NB4 (cell line): ENCODE data around the gene KLK11.
"Not testable (repeated sequence)": the region's sequence is repeated elsewhere in the genome, so short reads cannot be mapped to it uniquely, and the experiment has no call there.

Experiments
- DNase-seq: peaks from one replicate; pipeline ENCODE4 v3.0.0; 2010; ENCODE audit warnings: low read depth
- H3K4me3 ChIP-seq: one replicate; pipeline ENCODE4 v1.5.1; 2011; ENCODE audit warnings: mild to moderate bottlenecking, low read depth, low read length, moderate library complexity
- MYC ChIP-seq: IDR thresholded peaks from 2 replicates; pipeline ENCODE4 v1.6.1; 2011; ENCODE audit warnings: low read depth, low read length
- POLR2A ChIP-seq: IDR thresholded peaks from 2 replicates; pipeline ENCODE4 v1.6.1; 2011; ENCODE audit warnings: mild to moderate bottlenecking; ENCODE audit not compliant: insufficient read length; ENCODE audit errors: extremely low read depth
- TF ChIP-seq, protein P1 (sequence below): IDR thresholded peaks from 2 replicates; pipeline ENCODE4 v1.6.1; 2011; ENCODE audit warnings: low read depth, low read length
- TF ChIP-seq, protein P2 (sequence below): IDR thresholded peaks from one replicate; pipeline ENCODE4 v1.5.1; 2012; ENCODE audit warnings: low read depth, low read length

The KLK11 gene

DNA sequence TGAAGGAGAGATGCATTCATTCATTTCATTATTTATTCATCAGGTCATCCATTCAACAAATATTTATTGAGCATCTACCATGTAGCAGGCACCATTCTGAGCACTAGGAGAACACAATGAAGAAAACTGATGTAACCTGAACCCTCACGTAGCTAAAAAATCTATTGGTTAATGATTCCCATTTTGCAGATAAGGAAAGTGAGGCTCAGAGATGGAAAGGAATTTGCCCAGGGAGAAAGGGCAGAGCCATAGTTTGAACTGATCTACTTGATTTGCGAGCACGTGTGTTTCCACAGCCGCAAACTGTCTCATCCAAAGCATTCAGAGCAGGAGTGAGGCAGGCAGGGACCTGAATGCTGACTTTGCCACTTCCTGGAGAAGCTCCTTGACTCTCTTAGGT, 27.7 kb downstream of the KLK11 start:
- TF ChIP-seq, protein P1, sequence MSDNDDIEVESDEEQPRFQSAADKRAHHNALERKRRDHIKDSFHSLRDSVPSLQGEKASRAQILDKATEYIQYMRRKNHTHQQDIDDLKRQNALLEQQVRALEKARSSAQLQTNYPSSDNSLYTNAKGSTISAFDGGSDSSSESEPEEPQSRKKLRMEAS: no peak
- no peak for TF ChIP-seq POLR2A
- no peak for TF ChIP-seq MYC
- TF ChIP-seq, protein P2, sequence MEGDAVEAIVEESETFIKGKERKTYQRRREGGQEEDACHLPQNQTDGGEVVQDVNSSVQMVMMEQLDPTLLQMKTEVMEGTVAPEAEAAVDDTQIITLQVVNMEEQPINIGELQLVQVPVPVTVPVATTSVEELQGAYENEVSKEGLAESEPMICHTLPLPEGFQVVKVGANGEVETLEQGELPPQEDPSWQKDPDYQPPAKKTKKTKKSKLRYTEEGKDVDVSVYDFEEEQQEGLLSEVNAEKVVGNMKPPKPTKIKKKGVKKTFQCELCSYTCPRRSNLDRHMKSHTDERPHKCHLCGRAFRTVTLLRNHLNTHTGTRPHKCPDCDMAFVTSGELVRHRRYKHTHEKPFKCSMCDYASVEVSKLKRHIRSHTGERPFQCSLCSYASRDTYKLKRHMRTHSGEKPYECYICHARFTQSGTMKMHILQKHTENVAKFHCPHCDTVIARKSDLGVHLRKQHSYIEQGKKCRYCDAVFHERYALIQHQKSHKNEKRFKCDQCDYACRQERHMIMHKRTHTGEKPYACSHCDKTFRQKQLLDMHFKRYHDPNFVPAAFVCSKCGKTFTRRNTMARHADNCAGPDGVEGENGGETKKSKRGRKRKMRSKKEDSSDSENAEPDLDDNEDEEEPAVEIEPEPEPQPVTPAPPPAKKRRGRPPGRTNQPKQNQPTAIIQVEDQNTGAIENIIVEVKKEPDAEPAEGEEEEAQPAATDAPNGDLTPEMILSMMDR: no peak
- no peak overlapping the region for H3K4me3 ChIP-seq
- no peak for DNase-seq

GRCh38 chr19:50998061-50998460, 28.4 kb downstream of the KLK11 start:
- no peak overlapping the region for H3K4me3 ChIP-seq
- no peak for TF ChIP-seq MYC
- TF ChIP-seq, protein P2: no peak
- TF ChIP-seq, protein P1: no peak
- no peak for TF ChIP-seq POLR2A
- no peak for DNase-seq

DNA sequence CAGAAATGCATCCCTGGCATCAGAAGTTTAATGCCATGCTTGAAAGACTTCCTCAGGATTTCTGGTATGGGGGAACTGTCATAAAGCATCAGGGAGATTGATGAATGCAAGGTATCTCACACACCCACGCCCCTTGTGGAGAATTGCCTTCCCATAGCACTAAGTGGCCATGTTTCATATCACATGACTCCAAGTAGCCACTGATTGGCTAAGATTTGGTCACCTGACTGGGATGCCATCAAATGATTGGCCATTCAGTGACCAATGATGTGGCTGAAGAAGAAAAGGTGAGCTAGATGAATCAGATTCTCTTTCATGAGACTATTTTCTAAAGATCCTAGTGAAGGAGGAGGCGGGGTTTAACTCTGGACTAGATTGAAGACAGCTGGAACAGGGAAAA, 32.3 kb downstream of the KLK11 start:
- no peak overlapping the region for H3K4me3 ChIP-seq
- DNase-seq: peak; percentile 22
- no peak for TF ChIP-seq POLR2A
- TF ChIP-seq, protein P1: no peak
- TF ChIP-seq, protein P2: no peak
- no peak for TF ChIP-seq MYC

DNA sequence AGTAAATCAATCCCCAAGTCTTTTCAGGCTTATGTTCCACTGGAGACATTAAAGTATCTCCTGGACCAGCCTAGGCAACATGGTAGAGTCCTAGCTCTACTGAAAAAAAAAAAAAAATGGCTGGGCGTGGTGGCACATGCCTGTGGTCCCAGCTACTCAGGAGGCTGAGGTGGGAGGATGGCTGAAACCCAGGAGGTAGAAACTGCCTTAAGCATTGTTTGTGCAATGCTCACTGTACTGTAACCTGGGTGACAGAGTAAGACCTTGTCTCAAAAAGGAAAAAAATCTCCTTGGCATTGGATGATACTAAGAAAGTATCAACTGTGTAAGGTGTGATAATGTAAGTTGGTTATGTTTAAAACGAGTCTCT, 33.8 kb downstream of the KLK11 start:
- TF ChIP-seq, protein P1: no peak
- no peak for TF ChIP-seq MYC
- TF ChIP-seq, protein P2: no peak
- TF ChIP-seq POLR2A: no peak

GRCh38 chr19:50984416-50984815, 42.0 kb downstream of the KLK11 start:
- H3K4me3 ChIP-seq: not testable (repeated sequence)

More for the DNA sequence above, 33.8 kb downstream of the KLK11 start:
- no peak for DNase-seq
- H3K4me3 ChIP-seq: no peak overlapping the region

DNA sequence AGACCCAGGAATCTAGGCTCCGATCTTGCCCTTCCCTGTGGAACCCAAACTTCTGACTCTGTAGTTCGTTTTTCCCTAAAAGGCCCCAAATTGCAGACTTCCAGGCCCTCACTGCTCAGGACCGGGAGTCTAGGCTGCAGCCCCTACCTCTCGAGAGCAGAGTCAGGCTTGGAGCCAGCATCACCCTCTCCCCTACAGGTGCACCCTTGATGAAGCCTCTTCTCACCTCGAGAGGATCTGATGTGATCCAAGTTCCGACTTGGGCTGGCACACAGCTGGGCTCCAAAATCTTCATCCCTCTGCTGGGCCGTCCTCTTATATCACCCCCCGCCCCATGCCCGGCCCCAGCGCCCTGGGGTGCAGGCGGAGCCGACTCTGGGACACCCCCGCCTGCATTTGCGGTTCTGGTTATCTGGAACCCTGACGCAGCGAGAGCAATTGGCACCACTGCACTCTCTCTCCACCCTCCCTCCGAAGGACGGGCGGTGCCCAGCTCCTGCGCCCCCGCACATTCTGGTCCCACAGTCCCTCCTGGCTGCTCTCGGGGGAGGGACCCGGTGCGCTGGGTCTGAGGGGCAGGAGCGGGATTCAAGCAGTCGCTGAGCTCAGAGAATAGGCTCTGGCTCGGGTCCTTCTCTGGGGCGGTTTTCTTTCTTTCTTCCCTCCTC, 42.7 kb downstream of the KLK11 start, which contains the start of gene KLK7:
Gene KLK7, minus strand, starts transcription at position 293 of the 668 bp plus-strand sequence. CDS start 1,518 bp downstream, outside the sequence.
- DNase-seq: no peak
- no peak within 1 kb of the TSS for H3K4me3 ChIP-seq
- TF ChIP-seq MYC (no peak), POLR2A (no peak)
- TF ChIP-seq, protein P1: no peak
- TF ChIP-seq, protein P2: no peak

More at GRCh38 chr19:50984416-50984815, 42.0 kb downstream of the KLK11 start:
- not testable (repeated sequence) for DNase-seq
